Measurements from ENCODE around the gene PRKN. TPM values are rescaled to one million over a fixed set of nuclear protein-coding genes. Genes with fewer than 3 reads are reported as not detected.

The PRKN gene
- total and polyA plus RNA-seq, 2 experiments from 2014 or later, result 0.10 to 0.84 TPM

DNA sequence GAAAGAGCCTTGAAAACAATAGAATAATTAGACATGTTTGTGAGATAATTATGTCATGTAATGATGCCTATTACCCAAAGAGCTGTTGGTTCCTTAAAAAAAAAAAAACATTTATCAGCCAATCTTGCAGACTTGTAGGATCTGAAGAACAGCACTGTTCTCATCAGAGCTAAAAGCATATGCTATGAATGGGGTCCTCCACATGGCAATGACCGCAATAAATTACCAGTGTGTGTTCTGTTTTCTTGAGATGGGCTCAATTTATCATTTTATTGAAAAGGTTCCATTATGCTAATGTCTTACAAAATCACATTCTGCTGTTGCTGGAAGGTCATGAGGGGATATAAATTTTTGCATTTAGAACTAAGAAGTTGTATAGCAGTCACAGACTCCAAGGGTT, 484.7 kb downstream of the PRKN start:
- Mint-ChIP-seq H3K4me1 (no peaks in the 10 kb centered on the region), H3K27me3 (ENCODE audit: insufficient read depth, low read depth, poor library complexity) (no peaks in the 10 kb centered on the region)
- no peak for ATAC-seq

GRCh38 chr6:162239330-162239729, 488.2 kb downstream of the PRKN start:
- Mint-ChIP-seq H3K27me3 (ENCODE audit: insufficient read depth, low read depth, poor library complexity) (no peaks in the 10 kb centered on the region), H3K9me3 (no peaks in the 10 kb centered on the region), H3K4me3 (no peak overlapping the region), H3K4me1 (no peaks in the 10 kb centered on the region), H3K27ac (no peak overlapping the region), H3K36me3 (ENCODE audit: low read depth) (no peaks in the 10 kb centered on the region)
- Histone ChIP-seq H4K20me1 (replicated peaks; ENCODE audit: insufficient read depth) (no peaks in the 10 kb centered on the region), H3K27ac (ENCODE audit: low read depth) (no peak overlapping the region), H3K79me2 (replicated peaks; ENCODE audit: insufficient read depth) (no peaks in the 10 kb centered on the region), H3K36me3 (ENCODE audit: insufficient read depth) (no peaks in the 10 kb centered on the region), H3K4me3 (no peak overlapping the region), H3K4me2 (no peak overlapping the region), H3K27me3 (ENCODE audit: insufficient read depth) (no peaks in the 10 kb centered on the region), H3K9me2 (ENCODE audit: insufficient read depth) (no peaks in the 10 kb centered on the region), H2AFZ (no peak overlapping the region), H3K4me1 (ENCODE audit: insufficient read depth) (no peaks in the 10 kb centered on the region), H3F3A (replicated peaks; ENCODE audit: low read depth) (no peaks in the 10 kb centered on the region)
- ATAC-seq (no peak), DNase-seq (ENCODE audit: low spot score) (no peak)
- no peak for TF ChIP-seq JUNB (IDR thresholded peaks at IDR 0.05; ENCODE audit: unreplicated experiment)
- TF ChIP-seq ETS1 (IDR thresholded peaks at IDR 0.05), result no peak
- TF ChIP-seq, protein P1, sequence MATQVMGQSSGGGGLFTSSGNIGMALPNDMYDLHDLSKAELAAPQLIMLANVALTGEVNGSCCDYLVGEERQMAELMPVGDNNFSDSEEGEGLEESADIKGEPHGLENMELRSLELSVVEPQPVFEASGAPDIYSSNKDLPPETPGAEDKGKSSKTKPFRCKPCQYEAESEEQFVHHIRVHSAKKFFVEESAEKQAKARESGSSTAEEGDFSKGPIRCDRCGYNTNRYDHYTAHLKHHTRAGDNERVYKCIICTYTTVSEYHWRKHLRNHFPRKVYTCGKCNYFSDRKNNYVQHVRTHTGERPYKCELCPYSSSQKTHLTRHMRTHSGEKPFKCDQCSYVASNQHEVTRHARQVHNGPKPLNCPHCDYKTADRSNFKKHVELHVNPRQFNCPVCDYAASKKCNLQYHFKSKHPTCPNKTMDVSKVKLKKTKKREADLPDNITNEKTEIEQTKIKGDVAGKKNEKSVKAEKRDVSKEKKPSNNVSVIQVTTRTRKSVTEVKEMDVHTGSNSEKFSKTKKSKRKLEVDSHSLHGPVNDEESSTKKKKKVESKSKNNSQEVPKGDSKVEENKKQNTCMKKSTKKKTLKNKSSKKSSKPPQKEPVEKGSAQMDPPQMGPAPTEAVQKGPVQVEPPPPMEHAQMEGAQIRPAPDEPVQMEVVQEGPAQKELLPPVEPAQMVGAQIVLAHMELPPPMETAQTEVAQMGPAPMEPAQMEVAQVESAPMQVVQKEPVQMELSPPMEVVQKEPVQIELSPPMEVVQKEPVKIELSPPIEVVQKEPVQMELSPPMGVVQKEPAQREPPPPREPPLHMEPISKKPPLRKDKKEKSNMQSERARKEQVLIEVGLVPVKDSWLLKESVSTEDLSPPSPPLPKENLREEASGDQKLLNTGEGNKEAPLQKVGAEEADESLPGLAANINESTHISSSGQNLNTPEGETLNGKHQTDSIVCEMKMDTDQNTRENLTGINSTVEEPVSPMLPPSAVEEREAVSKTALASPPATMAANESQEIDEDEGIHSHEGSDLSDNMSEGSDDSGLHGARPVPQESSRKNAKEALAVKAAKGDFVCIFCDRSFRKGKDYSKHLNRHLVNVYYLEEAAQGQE (IDR thresholded peaks at IDR 0.05; ENCODE audit: unreplicated experiment), result no peak

More for the DNA sequence above, 484.7 kb downstream of the PRKN start:
- no peaks in the 10 kb centered on the region for H3K27me3 ChIP-seq (ENCODE audit: insufficient read depth)
- no peak for TF ChIP-seq EZH2 (IDR thresholded peaks at IDR 0.05; ENCODE audit: low read depth, unreplicated experiment)
- TF ChIP-seq, protein P2, sequence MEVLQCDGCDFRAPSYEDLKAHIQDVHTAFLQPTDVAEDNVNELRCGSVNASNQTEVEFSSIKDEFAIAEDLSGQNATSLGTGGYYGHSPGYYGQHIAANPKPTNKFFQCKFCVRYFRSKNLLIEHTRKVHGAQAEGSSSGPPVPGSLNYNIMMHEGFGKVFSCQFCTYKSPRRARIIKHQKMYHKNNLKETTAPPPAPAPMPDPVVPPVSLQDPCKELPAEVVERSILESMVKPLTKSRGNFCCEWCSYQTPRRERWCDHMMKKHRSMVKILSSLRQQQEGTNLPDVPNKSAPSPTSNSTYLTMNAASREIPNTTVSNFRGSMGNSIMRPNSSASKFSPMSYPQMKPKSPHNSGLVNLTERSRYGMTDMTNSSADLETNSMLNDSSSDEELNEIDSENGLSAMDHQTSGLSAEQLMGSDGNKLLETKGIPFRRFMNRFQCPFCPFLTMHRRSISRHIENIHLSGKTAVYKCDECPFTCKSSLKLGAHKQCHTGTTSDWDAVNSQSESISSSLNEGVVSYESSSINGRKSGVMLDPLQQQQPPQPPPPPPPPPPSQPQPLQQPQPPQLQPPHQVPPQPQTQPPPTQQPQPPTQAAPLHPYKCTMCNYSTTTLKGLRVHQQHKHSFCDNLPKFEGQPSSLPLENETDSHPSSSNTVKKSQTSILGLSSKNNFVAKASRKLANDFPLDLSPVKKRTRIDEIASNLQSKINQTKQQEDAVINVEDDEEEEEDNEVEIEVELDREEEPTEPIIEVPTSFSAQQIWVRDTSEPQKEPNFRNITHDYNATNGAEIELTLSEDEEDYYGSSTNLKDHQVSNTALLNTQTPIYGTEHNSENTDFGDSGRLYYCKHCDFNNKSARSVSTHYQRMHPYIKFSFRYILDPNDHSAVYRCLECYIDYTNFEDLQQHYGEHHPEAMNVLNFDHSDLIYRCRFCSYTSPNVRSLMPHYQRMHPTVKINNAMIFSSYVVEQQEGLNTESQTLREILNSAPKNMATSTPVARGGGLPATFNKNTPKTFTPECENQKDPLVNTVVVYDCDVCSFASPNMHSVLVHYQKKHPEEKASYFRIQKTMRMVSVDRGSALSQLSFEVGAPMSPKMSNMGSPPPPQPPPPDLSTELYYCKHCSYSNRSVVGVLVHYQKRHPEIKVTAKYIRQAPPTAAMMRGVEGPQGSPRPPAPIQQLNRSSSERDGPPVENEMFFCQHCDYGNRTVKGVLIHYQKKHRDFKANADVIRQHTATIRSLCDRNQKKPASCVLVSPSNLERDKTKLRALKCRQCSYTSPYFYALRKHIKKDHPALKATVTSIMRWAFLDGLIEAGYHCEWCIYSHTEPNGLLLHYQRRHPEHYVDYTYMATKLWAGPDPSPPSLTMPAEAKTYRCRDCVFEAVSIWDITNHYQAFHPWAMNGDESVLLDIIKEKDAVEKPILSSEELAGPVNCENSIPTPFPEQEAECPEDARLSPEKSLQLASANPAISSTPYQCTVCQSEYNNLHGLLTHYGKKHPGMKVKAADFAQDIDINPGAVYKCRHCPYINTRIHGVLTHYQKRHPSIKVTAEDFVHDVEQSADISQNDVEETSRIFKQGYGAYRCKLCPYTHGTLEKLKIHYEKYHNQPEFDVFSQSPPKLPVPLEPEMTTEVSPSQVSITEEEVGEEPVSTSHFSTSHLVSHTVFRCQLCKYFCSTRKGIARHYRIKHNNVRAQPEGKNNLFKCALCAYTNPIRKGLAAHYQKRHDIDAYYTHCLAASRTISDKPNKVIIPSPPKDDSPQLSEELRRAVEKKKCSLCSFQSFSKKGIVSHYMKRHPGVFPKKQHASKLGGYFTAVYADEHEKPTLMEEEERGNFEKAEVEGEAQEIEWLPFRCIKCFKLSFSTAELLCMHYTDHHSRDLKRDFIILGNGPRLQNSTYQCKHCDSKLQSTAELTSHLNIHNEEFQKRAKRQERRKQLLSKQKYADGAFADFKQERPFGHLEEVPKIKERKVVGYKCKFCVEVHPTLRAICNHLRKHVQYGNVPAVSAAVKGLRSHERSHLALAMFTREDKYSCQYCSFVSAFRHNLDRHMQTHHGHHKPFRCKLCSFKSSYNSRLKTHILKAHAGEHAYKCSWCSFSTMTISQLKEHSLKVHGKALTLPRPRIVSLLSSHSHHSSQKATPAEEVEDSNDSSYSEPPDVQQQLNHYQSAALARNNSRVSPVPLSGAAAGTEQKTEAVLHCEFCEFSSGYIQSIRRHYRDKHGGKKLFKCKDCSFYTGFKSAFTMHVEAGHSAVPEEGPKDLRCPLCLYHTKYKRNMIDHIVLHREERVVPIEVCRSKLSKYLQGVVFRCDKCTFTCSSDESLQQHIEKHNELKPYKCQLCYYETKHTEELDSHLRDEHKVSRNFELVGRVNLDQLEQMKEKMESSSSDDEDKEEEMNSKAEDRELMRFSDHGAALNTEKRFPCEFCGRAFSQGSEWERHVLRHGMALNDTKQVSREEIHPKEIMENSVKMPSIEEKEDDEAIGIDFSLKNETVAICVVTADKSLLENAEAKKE (CRISPR knock-in tag; IDR thresholded peaks at IDR 0.05), result no peak
- no peak overlapping the region for H3K4me2 ChIP-seq
- no peaks in the 10 kb centered on the region for H3K36me3 ChIP-seq (ENCODE audit: insufficient read depth)
- no peak overlapping the region for H2AFZ ChIP-seq
- H3K36me3 Mint-ChIP-seq (ENCODE audit: low read depth), result no peaks in the 10 kb centered on the region
- no peak overlapping the region for H3K4me3 Mint-ChIP-seq
- H3K9me2 ChIP-seq (ENCODE audit: insufficient read depth), result no peaks in the 10 kb centered on the region
- H3K27ac Mint-ChIP-seq, result no peak overlapping the region
- no peaks in the 10 kb centered on the region for H3K79me2 ChIP-seq (replicated peaks; ENCODE audit: insufficient read depth)
- no peak overlapping the region for H3K27ac ChIP-seq (ENCODE audit: low read depth)
- H3K4me3 ChIP-seq, result no peak overlapping the region
- H3F3A ChIP-seq (replicated peaks; ENCODE audit: low read depth), result no peaks in the 10 kb centered on the region
- no peak for DNase-seq (ENCODE audit: low spot score)
- H4K20me1 ChIP-seq (replicated peaks; ENCODE audit: insufficient read depth), result no peaks in the 10 kb centered on the region
- H3K4me1 ChIP-seq (ENCODE audit: insufficient read depth), result no peaks in the 10 kb centered on the region
- H3K9me3 Mint-ChIP-seq, result no peaks in the 10 kb centered on the region

Data from GM23338 (cell line).